Lower leg skin (tissue), 4 donors: ENCODE measurements around the gene SART1. TPM values are rescaled to one million over a fixed set of nuclear protein-coding genes. Genes with fewer than 3 reads are reported as not detected.
"Not testable (repeated sequence)": the region's sequence is repeated elsewhere in the genome, so short reads cannot be mapped to it uniquely, and the experiment has no call there.

Experiments
- DNase-seq, 2 donors: peaks; one replicate each; pipeline ENCODE4 v3.0.0-alpha.2; 2019; ENCODE audit warnings: low spot score in 2 of 2
- H3K4me3 ChIP-seq: fragments of 200-600 bp; sonication (generic); 2 replicates; pipeline ENCODE4 v1.5.1; 2017; ENCODE audit warnings: mild to moderate bottlenecking, low read depth; ENCODE audit not compliant: poor library complexity, severe bottlenecking
- POLR2A ChIP-seq, 2 donors: fragments of 450-650 bp; IDR thresholded peaks; one replicate each; pipeline ENCODE4 v1.6.1; 2016 to 2017; ENCODE audit warnings: antibody characterized with exemption in 2 of 2, mild to moderate bottlenecking in 1 of 2, moderate library complexity in 1 of 2
- WGBS, 2 donors: methylation state at CpG; one replicate each; pipeline ENCODE4 v1.1.5; 2018; 5-methylcytosine and 5-hydroxymethylcytosine counted together
- intact Hi-C: fragments of 100-400 bp; cut with DNase I; formaldehyde crosslinking; loops from one replicate; pipeline ENCODE4 v1.15.0; 2023; ENCODE audit warnings: low total_unique reads
- total RNA-seq, 4 donors: library from RNA; depleted of rRNA; stranded (reverse); fragments of >200 nt; gene quantifications; one replicate each; pipeline ENCODE4 v1.1.0, GENCODE V29; 2016
- TF ChIP-seq, protein P1 (sequence below), 3 donors: fragments of 450-650 bp; IDR thresholded peaks; one replicate each; pipeline ENCODE4 v1.5.1; 2016; ENCODE audit warnings: antibody characterized with exemption in 3 of 3, mild to moderate bottlenecking in 3 of 3, moderate library complexity in 2 of 3

Gene SART1
- total RNA-seq, 4 donors from 2014 or later = 35.0 to 73.5 (median 55.4) TPM

DNA sequence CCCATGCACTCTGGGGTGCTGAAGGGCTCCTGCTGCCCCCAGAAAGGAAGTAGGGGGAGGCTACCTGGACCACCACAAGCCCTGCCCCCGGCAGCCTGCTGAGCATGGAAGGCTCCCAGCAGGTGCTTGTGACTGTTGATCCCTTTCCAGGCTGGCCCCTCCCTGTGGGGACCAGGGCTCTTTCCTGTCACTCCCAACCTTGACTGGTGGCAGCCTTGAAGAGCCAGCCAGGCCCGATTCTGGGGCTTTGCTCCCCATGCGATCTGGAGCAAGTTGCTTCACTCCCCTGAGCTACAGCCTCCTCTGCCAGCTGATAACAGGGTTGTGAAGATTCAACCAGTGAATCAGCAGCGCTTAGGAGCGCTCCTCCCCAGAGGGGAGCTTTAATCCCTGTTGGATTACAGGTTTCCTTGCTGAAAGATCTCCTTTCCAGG is 45.7 kb downstream of the SART1 start:
- 69 to 70% methylated on average over 5 of the region's 5 CpGs for WGBS, 2 donors
- TF ChIP-seq, protein P1, sequence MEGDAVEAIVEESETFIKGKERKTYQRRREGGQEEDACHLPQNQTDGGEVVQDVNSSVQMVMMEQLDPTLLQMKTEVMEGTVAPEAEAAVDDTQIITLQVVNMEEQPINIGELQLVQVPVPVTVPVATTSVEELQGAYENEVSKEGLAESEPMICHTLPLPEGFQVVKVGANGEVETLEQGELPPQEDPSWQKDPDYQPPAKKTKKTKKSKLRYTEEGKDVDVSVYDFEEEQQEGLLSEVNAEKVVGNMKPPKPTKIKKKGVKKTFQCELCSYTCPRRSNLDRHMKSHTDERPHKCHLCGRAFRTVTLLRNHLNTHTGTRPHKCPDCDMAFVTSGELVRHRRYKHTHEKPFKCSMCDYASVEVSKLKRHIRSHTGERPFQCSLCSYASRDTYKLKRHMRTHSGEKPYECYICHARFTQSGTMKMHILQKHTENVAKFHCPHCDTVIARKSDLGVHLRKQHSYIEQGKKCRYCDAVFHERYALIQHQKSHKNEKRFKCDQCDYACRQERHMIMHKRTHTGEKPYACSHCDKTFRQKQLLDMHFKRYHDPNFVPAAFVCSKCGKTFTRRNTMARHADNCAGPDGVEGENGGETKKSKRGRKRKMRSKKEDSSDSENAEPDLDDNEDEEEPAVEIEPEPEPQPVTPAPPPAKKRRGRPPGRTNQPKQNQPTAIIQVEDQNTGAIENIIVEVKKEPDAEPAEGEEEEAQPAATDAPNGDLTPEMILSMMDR (IDR thresholded peaks at IDR 0.05) = no peak
- no peak for TF ChIP-seq POLR2A (IDR thresholded peaks at IDR 0.05)
- DNase-seq = no peak

DNA sequence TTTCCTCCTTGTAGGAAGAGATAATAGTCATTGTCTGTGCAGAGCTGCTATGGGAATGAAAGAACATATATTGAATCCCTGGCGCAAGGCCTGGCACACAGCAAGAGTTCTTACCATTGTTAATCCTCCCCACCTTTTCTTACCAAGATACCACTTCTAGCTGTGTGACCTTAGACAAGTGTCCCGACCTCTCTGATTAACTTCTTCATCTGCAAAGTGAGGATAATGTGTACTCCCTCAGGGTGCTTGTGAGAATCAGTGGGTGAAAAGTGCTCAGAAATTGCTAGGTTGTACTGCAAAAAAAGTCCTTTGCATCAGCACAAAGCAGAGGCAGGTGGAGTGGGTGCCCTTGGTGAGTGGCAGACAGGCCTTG is 46.5 kb downstream of the SART1 start:
- WGBS, 2 donors = 81 to 82% methylated on average over 2 of the region's 2 CpGs
- intact Hi-C loops = no loop called here
- TF ChIP-seq POLR2A (IDR thresholded peaks at IDR 0.05) = no peak
- TF ChIP-seq, protein P1 (IDR thresholded peaks at IDR 0.05) = no peak
- H3K4me3 ChIP-seq = no peak overlapping the region
- DNase-seq = no peak

More for the DNA sequence above, 45.7 kb downstream of the SART1 start:
- H3K4me3 ChIP-seq = no peak overlapping the region
- intact Hi-C loops = no loop called here

DNA sequence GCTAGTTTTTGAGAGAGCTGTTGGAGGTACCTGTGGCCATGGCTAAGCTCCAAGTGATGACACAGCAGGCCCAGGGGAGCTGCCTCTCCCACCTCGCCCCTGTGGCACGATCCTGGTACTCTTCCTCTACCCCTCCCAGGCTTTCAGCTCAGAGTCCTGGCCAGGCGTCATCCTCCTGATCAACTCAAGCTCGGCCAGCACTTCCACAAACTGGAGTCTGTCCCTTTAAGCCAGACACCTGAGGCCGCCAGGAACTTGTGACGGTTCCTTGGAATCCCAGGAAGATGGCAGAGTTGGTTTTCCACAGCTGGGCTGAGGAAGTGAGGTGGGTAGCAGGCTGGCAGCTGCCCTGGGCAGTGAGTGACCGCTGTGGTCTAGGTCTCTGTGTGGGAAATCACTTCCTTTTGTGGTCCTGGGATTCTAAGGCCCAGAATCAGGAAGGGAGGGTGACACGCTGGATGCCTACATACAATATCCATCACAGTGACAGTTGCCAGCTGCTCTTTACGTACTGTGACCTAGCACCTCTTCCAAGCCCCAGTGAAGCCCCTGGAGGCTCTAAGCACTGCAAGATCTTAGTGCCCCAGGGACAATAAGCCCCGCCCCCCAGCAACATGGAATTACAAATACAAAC is 47.1 kb downstream of the SART1 start:
- H3K4me3 ChIP-seq = no peak overlapping the region
- DNase-seq = no peak
- intact Hi-C loops = no loop called here
- WGBS, 2 donors = 47 to 48% methylated on average over 10 of the region's 10 CpGs
- TF ChIP-seq, protein P1 (IDR thresholded peaks at IDR 0.05) = no peak
- no peak for TF ChIP-seq POLR2A (IDR thresholded peaks at IDR 0.05)

DNA sequence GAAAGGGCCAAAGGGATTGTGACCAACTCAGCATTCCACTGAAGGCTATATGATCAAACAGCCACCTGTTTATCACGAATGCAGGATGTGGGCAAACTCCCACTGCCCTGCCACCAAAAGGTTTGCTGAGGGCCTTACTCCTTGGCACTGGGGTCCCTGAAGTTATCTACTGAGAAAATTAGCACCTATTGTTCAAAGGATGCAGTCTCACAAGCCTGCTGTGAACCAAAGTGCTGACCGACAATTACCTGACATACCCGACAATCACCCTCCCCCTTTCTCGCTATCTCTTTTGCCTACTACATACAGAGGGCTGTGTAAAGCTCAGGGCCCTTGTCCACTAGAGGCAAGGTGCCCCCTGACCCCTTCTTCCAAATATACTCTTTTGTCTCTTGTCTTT is 48.5 kb downstream of the SART1 start:
- DNase-seq, intact Hi-C loops, H3K4me3 ChIP-seq: not testable (repeated sequence)
- WGBS, 2 donors = 72 to 82% methylated on average over 4 of the region's 4 CpGs

DNA sequence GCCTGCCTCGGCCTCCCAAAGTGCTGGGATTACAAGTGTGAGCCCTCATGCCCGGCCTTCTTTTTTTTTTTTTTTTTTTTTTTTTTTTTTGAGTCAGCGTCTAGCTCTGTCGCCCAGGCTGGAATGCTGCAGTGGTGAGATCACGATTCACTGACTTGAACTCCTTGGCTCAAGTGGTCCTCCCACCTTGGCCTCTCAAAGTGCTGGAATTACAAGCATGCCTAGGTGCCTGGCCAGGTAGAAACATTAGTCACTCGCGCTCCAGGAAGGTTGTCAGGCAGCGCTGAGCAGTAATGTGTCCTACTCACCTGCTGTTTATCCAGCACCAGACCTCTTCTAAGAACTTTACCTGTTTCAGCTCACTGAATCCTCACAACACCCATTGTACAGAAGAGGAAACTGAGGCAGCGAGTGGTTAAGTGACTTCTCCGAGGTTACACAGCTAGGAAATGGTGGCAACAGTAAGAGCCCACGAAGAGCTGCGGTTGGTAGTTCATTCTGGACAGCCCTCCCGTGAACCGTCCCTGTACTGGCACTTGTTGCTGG is 49.8 kb downstream of the SART1 start:
- H3K4me3 ChIP-seq = no peak overlapping the region
- DNase-seq = no peak
- no peak for TF ChIP-seq POLR2A (IDR thresholded peaks at IDR 0.05)

DNA sequence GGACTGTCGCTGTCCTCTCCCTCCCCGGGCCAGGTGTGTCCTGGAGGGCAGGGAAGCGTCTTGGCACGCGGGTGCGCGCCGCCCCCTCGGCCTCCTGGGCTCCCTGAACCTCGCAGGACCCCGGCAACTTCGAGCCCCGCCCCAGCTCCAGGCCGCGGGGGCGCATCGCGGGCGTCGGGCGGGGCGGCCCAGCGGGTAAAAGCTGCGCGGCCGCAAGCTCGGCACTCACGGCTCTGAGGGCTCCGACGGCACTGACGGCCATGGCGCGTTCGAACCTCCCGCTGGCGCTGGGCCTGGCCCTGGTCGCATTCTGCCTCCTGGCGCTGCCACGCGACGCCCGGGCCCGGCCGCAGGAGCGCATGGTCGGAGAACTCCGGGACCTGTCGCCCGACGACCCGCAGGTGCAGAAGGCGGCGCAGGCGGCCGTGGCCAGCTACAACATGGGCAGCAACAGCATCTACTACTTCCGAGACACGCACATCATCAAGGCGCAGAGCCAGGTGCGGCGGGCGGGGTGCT is 50.3 kb downstream of the SART1 start, which contains the start of gene CST6:
TSS of gene CST6 (plus strand) at position 224 of the 519 bp plus-strand sequence. CDS start at position 261, 37 bp downstream.
- intact Hi-C loops = no loop called here
- TF ChIP-seq POLR2A (IDR thresholded peaks at IDR 0.05) = no peak
- TF ChIP-seq, protein P1 (IDR thresholded peaks at IDR 0.05) = no peak
- WGBS, 2 donors = 7 to 33% methylated on average over 3 to 25 of the region's 61 CpGs
- H3K4me3 ChIP-seq = no peak within 1 kb of the TSS
- no peak for DNase-seq

More for the DNA sequence above, 49.8 kb downstream of the SART1 start:
- intact Hi-C loops = no loop called here
- 29 to 38% methylated on average over 12 to 14 of the region's 14 CpGs for WGBS, 2 donors
